Right ventricle myocardium inferior (tissue), 1 donor: ENCODE data around the gene SCNN1G. TPM values are rescaled to one million over a fixed set of nuclear protein-coding genes. Genes with fewer than 3 reads are reported as not detected.
A peak's percentile ranks its signal among the peaks of the same experiment; 100 is the strongest.

Source experiments
- ATAC-seq: fragments of 200-7000 bp; cut with Tn5 transposase; one replicate; pipeline ENCODE4 v1.9.1; 2020; ENCODE audit warnings: mild to moderate bottlenecking, moderate library complexity
- DNase-seq: peaks from one replicate; pipeline ENCODE4 v3.0.0; 2021; ENCODE audit errors: missing footprints
- intact Hi-C: fragments of 100-400 bp; cut with DNase I; formaldehyde crosslinking; loops from one replicate; pipeline ENCODE4 v1.11.0; 2022
- total RNA-seq: library from RNA; stranded (reverse); fragmentation: NEBNext Ultra II Directional; extraction: Animal tissue kit (Norgen Biotek cat#: 25700); gene quantifications from one replicate; pipeline ENCODE4 v1.2.1, GENCODE V29; 2021
- donor health status: DM: no; HTN: yes; CAD: no; lungs with severe emphysema.

SCNN1G gene
- total RNA-seq, 1 donor from 2014 or later, result 0.30 TPM

DNA sequence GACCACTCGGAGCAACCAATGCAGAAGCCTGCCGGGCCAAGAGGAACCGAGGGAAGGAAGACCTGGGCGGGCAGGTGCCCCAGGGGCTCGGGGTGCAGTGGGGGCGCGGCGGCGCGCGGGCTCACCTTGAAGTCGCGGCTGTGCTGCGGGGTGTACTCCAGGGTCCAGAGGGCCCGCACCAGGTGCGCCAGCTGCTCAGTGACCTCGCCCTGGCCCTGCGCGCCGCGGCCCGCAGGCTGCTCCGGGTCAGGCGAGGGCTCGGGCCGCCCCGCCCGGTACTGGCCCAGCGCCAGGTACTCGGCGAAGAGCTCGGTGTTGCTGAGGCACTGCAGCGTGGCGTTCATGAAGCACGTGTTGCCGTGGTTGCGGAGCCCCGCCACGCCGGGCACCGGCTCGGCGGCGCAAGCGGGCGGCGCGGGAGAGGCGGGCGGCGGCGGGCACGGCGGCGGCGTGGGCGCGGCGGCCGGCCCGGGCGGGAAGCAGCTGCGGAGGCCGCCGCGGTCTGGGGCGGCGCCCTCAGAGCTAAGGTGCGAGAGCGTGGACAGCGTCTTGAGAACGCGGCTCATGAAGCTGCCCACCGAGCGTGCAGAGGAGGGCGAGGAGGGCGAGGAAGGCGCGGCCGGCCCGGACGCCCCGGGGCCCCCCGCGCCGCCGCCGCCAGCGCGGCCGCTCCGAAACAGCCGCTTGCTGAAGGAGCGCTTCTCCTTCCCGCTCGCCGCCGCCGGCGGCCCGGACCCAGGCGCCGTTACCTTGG, 33.9 kb upstream of the SCNN1G start:
- intact Hi-C loops, result loop anchor here (2.0 to 5.0 kb wide), 2 partner anchors 41 to 76 kb away; no protein-coding TSS in a partner anchor
- ATAC-seq, result peak; percentile 69
- DNase-seq, result peak; percentile 87

DNA sequence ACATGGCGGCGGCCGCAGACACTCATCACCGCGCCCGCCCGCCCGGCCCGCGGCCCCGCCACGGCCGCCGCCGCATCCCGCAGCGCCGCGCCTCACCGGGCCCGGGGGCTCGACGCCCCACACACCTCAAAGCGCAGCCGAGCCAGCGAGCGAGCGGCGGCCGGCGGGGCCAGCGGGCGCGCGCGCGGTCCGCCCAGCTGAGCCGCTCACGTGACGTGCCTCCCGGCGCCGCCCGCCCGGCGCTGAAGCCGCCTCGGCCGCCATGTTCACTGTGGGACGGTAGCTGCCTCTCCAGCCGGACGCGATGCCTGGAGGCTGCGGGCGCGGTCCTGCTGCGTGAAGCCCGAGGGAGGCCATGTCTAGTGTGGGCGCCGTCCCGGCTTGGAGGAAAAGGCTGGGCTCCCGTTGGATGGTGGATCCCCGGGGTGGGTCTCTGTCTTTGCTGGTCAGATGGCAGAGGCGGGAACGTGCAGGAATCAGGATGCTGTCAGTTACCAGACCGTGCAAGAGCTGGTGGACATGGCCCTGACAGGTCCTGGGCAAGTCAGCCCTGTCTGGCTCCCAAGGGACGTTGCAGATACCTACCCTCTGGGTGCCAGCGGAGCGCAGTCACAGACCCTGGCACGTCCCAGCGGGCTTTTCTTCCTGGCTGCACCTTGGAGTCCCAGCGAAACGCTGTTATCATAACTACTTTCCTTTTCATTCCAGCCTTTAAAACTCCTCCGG, 33.1 kb upstream of the SCNN1G start, which contains the start of gene USP31:
Gene USP31 (minus strand): TSS at position 186 of the 726 bp plus-strand sequence. CDS start 182 bp downstream, at position 4.
- intact Hi-C loops, result loop anchor here (2.0 to 5.0 kb wide), 2 partner anchors 42 to 77 kb away; no protein-coding TSS in a partner anchor
- peak; percentile 98 for DNase-seq
- ATAC-seq, result peak; percentile 98

DNA sequence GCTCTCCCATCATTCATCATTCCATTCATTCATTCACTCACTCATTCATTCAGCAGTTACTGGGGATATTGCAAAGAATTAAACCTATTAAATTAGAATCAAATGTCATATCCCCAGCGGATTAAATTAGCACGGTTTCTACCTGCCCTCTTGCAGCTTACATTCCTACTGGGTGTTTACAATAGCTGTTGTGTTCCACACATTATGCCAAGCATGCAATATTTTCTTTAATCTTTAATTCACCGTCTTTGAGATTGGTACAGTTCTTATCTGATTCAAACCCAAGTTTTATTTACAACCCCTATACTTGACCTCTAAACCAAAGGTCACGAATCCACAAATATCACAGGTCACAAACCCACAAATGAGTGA, 32.6 kb upstream of the SCNN1G start:
- intact Hi-C loops, result loop anchor here (2.0 to 10.0 kb wide), 3 partner anchors 43 to 255 kb away; no protein-coding TSS in a partner anchor
- no peak for DNase-seq
- ATAC-seq, result no peak

DNA sequence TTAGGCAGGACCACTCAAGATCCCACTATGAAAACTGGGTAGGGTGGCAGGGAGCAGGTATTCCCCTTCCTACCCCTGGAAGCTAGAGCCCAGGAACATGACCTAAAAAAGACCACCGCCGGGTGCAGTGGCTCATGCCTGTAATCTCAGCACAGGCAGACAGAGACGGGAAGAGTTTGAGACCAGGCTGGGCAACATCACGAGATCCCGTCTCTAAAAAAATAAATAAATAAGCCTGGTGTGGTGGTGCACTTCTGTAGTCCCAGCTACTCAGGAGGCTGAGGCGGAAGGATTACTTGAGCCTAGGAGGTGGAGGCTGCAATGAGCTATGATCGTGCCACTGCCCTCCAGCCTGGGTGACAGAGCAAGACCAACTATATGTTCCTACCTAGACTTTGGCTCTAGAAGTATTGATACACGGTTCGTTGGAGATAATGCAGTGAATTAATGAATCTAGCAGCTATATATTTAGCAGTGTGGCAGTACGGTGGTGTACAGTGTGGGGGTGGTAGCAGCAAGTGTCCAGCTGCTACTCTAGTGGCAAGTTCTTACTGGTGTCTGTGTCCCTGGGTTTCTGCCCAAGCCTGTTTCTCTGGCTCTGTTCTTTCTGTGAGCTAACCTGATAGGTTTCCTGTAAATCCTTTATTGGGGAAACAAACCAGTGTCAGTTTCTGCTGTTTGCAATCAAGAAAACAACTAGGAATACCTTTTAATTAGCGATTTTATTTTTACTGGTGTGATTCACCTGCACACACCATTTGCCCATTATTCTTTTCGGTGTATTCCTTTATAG, 30.0 kb upstream of the SCNN1G start:
- intact Hi-C loops, result loop anchor here (10.0 kb wide), 1 partner anchor 258 kb away; no protein-coding TSS in a partner anchor
- ATAC-seq (no peak), DNase-seq (no peak)

DNA sequence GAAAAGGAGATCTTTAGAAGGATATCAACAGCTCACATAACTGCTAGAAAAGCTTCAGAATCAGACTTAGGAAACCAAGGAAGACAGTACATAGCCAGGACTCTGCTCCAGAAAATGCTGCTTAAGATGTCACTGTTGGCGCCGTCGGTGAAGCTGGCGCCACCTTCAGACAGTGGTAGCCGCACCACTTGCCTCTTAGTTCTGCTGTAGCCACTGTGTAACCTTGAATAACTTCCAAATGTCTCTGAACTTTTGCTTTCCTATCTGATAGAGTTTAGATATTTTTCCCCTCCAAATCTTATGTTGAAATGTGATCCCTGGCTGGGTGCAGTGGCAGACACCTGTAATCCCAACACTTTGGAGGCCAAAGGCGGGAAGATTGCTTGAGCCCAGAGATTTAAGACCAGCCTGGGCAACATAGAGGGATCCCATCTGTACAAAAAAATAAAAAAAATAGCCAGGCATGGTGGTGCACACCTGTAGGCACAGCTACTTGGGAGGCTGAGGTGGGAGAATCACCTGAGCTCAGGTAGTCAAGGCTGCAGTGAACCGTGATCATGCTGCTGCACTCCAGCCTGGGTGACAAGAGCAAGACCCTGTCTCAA, 27.0 kb upstream of the SCNN1G start:
- intact Hi-C loops, result loop anchor here (10.0 kb wide), 1 partner anchor 261 kb away; no protein-coding TSS in a partner anchor
- ATAC-seq, result no peak
- DNase-seq, result no peak

DNA sequence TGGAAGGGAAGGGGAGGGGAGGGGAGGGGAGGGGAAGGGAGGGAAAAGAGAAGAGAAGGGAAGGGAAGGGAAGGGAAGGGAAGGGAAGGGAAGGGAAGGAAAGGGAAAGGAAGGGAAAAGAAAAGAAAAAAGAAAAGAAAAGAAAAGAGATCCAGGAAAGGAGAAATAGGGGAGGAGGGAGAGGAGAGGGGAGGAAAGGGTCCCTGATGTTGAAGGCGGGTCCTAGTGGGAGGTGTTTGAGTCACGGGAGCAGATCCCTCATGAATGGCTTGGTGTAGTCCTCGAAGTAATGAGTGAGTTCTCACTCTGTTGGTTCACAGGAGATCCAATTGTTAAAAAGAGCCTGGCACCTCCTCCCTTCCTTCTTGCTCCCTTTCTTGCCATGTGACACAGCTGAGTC, 26.4 kb upstream of the SCNN1G start:
- DNase-seq (no peak), ATAC-seq (no peak)
- intact Hi-C loops, result loop anchor here (10.0 kb wide), 1 partner anchor 261 kb away; no protein-coding TSS in a partner anchor

DNA sequence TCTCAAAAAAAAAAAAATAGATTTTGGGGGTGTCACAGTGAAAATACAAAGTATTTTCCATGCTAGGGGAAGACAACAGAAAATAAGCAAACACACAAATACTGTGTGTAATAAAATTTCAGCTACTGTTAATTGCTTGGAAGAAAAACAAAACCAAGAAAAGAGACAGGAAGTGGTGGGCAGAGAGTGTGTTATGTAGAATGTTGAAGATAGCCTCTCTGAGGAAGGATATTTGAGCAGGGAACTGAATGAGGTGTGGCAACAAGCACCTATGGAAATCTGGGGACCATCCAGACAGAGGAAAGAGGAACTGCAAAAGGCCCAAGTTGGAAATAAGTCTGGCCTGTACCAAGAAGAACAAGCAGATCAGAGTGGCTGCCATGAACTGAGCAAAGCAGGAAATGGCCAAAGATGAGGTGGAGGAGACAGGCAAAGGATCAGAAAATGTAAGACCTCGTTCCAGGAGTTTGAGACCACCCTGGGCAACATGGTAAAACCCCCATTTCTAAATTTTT, 25.5 kb upstream of the SCNN1G start:
- ATAC-seq (no peak), DNase-seq (no peak)
- intact Hi-C loops, result loop anchor here (10.0 kb wide), 1 partner anchor 262 kb away; no protein-coding TSS in a partner anchor

DNA sequence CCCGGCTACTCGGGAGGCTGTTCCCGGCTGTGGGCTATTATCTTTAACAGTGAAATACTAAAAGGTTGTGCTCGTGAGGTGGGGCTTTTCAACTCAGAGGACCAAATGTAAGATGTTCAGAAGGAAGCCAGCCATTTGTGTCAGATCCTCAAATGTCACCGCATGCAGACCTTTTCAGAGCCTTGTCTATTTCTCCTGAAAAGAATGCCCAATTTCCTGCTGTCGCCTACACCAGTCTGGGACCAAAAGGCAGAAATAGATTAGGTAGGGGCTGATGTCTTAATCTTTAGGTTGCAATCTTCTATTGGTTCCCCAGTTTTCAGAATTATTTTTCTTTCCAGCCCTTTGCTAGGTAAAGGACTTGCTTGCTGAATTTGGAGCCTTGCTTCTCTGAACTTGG, 24.4 kb upstream of the SCNN1G start:
- intact Hi-C loops, result loop anchor here (10.0 kb wide), 1 partner anchor 263 kb away; no protein-coding TSS in a partner anchor
- ATAC-seq, result no peak
- no peak for DNase-seq

DNA sequence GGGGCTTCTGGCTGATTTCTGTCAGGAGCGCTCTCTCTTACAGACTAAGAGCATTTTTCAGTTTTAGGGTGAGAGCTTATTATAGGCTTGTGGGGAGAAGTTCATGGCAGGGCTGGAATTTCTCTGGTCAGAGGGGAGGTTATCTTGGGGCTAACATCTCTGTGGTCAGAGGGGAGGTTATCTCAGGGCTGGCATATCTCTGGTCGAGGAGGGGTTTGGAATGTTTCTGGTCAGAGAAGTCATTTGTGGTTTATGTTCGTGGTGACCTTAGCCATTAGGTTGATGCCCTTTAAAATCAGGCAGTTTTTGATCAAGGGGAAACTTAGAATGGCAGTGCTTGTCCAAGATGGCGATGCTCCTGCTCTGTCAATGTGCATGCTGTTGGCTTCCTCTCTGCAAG, 22.5 kb upstream of the SCNN1G start:
- intact Hi-C loops, result no loop called here
- DNase-seq (no peak), ATAC-seq (no peak)

DNA sequence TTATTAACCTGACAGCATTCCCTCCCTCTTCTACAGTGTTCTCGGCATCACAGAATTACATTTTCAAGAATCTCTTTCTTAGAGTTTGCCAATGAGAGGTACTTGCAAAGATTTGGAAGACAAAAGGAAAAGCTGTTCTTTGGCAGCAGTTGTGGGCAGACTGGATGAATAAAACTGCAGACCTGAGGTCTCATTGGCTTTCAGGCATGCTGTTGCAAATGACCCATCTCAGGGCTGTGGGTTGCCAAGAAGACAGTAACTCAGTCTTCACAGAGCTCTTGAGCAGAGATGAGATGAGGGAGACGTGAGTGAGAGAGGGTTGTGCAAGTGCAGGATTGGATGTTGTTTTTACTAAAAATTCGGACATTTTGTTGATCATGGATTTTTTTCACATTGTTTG, 22.0 kb upstream of the SCNN1G start:
- DNase-seq, result no peak
- ATAC-seq, result no peak
- intact Hi-C loops, result no loop called here

DNA sequence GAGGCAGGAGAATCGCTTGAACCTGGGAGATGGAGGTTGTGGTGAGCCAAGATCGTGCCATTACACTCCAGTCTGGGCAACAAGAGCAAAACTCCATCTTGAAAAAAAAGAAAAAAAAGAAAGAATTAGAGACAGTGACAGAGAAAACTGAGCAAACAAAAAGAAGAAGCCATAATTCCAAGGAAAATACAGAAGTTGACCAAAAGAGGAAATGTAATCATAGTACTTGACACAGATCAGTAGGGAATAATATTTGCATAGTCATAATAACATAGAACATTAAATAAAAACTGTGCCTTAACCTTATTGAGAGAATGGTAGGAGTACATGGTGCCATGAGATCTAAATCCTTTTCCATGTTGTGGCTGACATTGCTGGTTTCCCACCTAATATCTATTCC, 18.6 kb upstream of the SCNN1G start:
- intact Hi-C loops, result no loop called here
- ATAC-seq (no peak), DNase-seq (no peak)

DNA sequence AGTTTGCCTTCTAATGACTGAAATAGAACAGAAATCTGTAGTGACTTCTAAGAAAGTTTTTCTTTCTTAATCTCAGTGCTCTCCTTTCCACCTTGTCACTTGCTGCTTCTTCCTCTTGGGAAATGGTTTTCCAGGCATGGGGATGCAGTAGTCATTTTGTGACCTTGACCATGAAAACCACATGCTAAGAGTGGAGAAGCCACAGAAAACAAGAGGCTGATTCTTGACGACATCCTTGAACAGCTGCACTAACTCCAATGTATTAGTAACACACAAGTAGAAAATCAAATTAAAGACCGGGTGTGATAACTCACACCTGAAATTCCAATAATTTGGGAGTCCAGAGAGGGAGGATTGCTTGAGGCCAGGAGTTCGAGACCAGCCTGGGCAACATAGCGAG, 17.8 kb upstream of the SCNN1G start:
- ATAC-seq, result no peak
- intact Hi-C loops, result no loop called here
- DNase-seq, result no peak

DNA sequence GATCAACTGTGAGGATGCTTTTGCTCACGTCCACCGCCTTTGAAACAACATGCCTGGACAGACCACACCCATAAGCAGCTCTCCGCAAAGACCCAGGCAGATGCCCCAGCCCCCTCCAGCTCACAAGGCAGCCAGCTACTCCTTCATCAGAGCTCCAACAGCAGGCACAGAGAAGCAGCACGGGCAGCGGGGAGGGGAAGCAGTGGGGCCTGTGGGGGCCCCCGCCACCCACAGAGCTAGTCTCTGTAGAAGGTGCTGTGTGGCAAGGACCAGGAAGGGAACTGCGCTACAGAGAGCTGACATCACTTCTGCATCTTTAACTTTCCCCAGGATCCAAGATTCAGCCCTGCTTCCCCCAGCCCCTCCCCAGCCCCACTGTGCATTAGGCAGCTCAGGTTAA, 10.0 kb upstream of the SCNN1G start:
- intact Hi-C loops, result no loop called here
- DNase-seq (no peak), ATAC-seq (no peak)

DNA sequence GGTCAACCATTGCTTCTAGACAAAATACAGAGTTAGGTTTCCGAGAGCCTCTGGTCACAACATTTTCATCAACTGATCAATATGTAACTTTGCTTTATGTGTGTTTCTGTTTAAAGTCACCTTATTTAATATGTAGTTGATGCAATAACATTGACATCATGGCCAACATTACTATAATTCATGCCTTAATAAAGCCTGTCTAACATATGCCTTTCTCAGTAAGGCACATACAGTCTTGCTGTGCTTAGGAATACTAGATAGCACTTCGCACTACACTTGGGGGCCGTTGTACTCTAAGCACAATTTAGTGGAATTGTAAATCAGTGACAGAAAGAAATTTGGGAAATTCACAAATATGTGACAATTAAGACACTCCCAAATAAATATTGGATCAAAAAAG, 9.6 kb upstream of the SCNN1G start:
- no peak for ATAC-seq
- DNase-seq, result no peak
- intact Hi-C loops, result no loop called here

DNA sequence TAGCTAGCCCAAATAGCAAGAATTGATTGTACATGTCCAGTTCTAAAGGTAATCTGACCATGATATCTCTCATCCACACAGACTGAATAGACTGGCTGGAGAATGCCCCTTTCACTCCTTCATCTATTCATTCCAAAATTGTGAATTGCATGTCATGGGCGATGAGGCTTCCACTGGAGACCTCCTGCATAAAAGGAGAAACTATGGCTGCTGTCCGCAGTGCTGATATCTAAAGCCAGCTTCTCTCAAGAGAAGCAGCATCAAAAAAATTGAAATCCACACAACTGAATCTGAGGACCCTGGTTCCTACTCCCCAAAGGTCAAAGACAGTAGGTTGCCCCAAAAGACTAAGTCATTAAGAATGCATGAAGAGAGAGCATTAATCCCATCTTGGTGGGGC, 7.9 kb upstream of the SCNN1G start:
- ATAC-seq, result no peak
- no peak for DNase-seq
- intact Hi-C loops, result no loop called here

DNA sequence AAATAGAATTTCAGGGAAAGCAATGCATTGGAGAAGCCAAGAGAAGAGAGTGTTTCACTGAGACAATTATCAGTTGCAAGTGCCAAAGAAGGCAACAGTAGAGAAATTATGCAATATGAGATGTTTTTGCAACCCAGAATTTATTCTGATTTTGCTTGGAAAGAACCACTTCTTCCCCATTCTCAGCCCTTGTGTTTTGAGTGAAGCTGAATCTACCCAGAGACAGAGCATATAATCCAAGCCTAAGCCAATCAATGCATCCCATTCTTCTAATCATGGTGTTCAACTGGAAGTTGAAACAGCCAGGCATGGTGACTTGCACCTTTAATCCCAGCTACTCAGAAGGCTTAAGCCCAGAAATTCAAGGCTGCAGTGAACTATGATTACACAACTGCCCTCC, 6.9 kb upstream of the SCNN1G start:
- intact Hi-C loops, result no loop called here
- ATAC-seq (no peak), DNase-seq (no peak)

DNA sequence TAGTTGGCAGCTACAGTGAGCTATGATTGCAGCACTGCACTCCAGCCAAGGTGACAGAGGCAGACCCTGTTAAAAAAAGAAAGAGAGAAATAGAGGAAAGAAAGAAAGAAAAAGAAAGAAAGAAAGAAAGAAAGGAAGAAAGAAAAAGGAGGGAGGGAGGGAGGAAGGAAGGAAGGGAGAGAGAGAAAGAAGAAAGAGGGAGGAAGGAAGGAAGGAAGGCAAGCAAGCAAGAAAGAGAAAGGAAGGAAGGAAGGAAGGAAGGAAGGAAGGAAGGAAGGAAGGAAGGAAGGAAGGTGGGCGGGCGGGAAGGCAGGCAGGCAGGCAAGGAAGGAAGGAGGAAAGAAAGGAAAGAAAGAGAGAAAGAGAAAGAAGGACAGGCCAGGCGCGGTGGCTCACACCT, 1.0 kb upstream of the SCNN1G start:
- ATAC-seq (no peak), DNase-seq (no peak)
- intact Hi-C loops, result no loop called here

DNA sequence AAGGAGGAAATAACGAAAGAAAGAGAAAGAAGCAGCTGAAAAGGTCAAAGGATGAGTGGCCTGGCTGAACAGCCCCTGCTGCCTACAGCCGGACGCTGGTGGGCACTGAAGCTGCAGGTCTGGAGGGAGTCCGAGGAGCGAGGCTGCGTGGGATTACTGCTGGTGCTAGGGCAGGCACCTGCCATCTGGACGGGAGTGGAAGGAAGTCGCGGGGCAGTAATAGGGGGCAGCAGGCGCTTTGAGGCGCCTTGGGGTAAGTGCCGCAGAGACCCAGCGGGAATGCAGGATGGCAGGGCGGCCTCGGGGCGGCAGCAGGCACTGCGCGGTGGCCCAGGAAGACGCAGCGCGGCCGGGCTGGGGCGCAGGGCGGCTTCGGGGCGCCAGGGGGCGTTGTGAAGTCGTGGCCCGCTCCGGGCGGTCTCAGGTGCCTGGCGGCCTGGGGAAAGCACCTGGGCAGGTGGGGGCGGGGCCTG, 303 bp upstream of the SCNN1G start:
- intact Hi-C loops, result loop anchor here (1.0 kb wide), 1 partner anchor 252 kb away; no protein-coding TSS in a partner anchor

More for the DNA sequence above, 303 bp upstream of the SCNN1G start:
- ATAC-seq (peak; percentile 94), DNase-seq (peak; percentile 86)
